ENCODE results near the gene TGFB3. TPM values are rescaled to one million over a fixed set of nuclear protein-coding genes. Genes with fewer than 3 reads are reported as not detected.
A peak's percentile ranks its signal among the peaks of the same experiment; 100 is the strongest.

Gene TGFB3
- total and polyA plus RNA-seq, 2 experiments from 2014 or later: 11.6 to 13.9 TPM

GRCh38 chr14:75939200-75939599, 42.6 kb downstream of the TGFB3 start:
- no peak for DNase-seq (ENCODE audit: low read depth in 1 of 2, low spot score in 1 of 2)
- H3K27ac ChIP-seq: no peak overlapping the region

GRCh38 chr14:75934998-75935628, 46.7 kb downstream of the TGFB3 start:
- no peak for TF ChIP-seq CTCF (IDR thresholded peaks at IDR 0.05; ENCODE audit: low read depth, low read length)
- no peaks in the 10 kb centered on the region for H3K36me3 ChIP-seq
- H3K4me3 ChIP-seq: no peak overlapping the region
- peak overlapping the region; percentile 63 for H3K27ac ChIP-seq
- no peak for DNase-seq (ENCODE audit: low read depth in 1 of 2, low spot score in 1 of 2)
- H3K9me3 ChIP-seq (ENCODE audit: low read depth): no peaks in the 10 kb centered on the region
- H3K27me3 ChIP-seq: no peaks in the 10 kb centered on the region
- peaks cover 19% of the 10 kb centered on the region for H3K4me1 ChIP-seq (ENCODE audit: low read depth)

More at GRCh38 chr14:75939200-75939599, 42.6 kb downstream of the TGFB3 start:
- Histone ChIP-seq H3K27me3 (no peaks in the 10 kb centered on the region), H3K4me3 (no peak overlapping the region), H3K36me3 (no peaks in the 10 kb centered on the region), H3K9me3 (ENCODE audit: low read depth) (no peaks in the 10 kb centered on the region), H3K4me1 (ENCODE audit: low read depth) (peaks cover 10% of the 10 kb centered on the region)
- no peak for TF ChIP-seq CTCF (IDR thresholded peaks at IDR 0.05; ENCODE audit: low read depth, low read length)

GRCh38 chr14:75933712-75934296, 48.0 kb downstream of the TGFB3 start:
- Histone ChIP-seq H3K36me3 (no peaks in the 10 kb centered on the region), H3K27me3 (no peaks in the 10 kb centered on the region), H3K4me1 (ENCODE audit: low read depth) (peaks cover 22% of the 10 kb centered on the region), H3K9me3 (ENCODE audit: low read depth) (no peaks in the 10 kb centered on the region), H3K4me3 (no peak overlapping the region), H3K27ac (no peak overlapping the region)
- no peak for DNase-seq (ENCODE audit: low read depth in 1 of 2, low spot score in 1 of 2)
- TF ChIP-seq CTCF (IDR thresholded peaks at IDR 0.05; ENCODE audit: low read depth, low read length): no peak

- DNase-seq (ENCODE audit: low read depth in 1 of 2, low spot score in 1 of 2): peak in 1 of 2 donors; percentile 30
- no peak for TF ChIP-seq CTCF (IDR thresholded peaks at IDR 0.05; ENCODE audit: low read depth, low read length)
- Histone ChIP-seq H3K4me1 (ENCODE audit: low read depth) (peaks cover 27% of the 10 kb centered on the region), H3K9me3 (ENCODE audit: low read depth) (no peaks in the 10 kb centered on the region), H3K27me3 (no peaks in the 10 kb centered on the region), H3K27ac (no peak overlapping the region), H3K36me3 (no peaks in the 10 kb centered on the region), H3K4me3 (no peak overlapping the region)
Observed at GRCh38 chr14:75928690-75929181, 53.1 kb downstream of the TGFB3 start.

- Histone ChIP-seq H3K36me3 (no peaks in the 10 kb centered on the region), H3K27me3 (no peaks in the 10 kb centered on the region), H3K4me1 (ENCODE audit: low read depth) (peaks cover 27% of the 10 kb centered on the region), H3K4me3 (no peak overlapping the region), H3K9me3 (ENCODE audit: low read depth) (no peaks in the 10 kb centered on the region), H3K27ac (peak overlapping the region; percentile 35)
- DNase-seq (ENCODE audit: low read depth in 1 of 2, low spot score in 1 of 2): no peak
- TF ChIP-seq CTCF (IDR thresholded peaks at IDR 0.05; ENCODE audit: low read depth, low read length): no peak
Observed at GRCh38 chr14:75927564-75928087, 54.2 kb downstream of the TGFB3 start.

Data from cardiac muscle cell (in vitro differentiated cells and primary cell).